ENCODE results near the gene ENOPH1. TPM values are rescaled to one million over a fixed set of nuclear protein-coding genes. Genes with fewer than 3 reads are reported as not detected.

Gene ENOPH1
- total RNA-seq, 2 donors from 2014 or later = 47.1 to 57.3 TPM

DNA sequence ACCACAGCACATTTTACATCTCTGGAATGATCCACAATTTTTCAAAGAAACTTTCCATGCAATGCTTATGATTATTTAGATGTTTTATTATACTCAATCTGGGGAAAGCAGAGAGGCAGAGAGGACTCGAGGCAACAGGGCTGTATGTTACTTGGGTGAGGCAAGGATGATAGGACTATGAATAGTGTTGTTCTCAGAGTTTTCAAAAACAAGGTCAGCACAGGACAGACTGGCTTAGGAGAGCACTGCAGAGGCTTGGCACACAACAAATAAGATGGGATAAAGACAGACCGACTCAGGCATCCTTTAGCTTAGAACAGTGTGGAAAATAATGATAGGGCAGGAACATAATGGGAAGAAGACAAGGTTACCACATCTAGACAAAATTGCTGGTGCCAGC is 66.0 kb downstream of the ENOPH1 start:
- H3K4me3 Mint-ChIP-seq = no peak overlapping the region
- Histone ChIP-seq H3K9me3 (ENCODE audit: control insufficient read depth, low read length) (no peaks in the 10 kb centered on the region), H3K36me3 (ENCODE audit: control insufficient read depth, insufficient read depth, low read length) (peaks cover 80% of the 10 kb centered on the region), H3K27me3 (ENCODE audit: control insufficient read depth, insufficient read depth, low read length, poor library complexity, severe bottlenecking) (no peaks in the 10 kb centered on the region), H3K4me3 (ENCODE audit: low read length) (no peak overlapping the region), H3K9ac (ENCODE audit: extremely low read depth, low read length, poor library complexity, severe bottlenecking) (no peak overlapping the region), H3K27ac (ENCODE audit: low read depth, low read length) (no peak overlapping the region), H3K4me1 (ENCODE audit: control insufficient read depth, insufficient read depth, low read length) (no peaks in the 10 kb centered on the region)
- TF ChIP-seq, protein P1, sequence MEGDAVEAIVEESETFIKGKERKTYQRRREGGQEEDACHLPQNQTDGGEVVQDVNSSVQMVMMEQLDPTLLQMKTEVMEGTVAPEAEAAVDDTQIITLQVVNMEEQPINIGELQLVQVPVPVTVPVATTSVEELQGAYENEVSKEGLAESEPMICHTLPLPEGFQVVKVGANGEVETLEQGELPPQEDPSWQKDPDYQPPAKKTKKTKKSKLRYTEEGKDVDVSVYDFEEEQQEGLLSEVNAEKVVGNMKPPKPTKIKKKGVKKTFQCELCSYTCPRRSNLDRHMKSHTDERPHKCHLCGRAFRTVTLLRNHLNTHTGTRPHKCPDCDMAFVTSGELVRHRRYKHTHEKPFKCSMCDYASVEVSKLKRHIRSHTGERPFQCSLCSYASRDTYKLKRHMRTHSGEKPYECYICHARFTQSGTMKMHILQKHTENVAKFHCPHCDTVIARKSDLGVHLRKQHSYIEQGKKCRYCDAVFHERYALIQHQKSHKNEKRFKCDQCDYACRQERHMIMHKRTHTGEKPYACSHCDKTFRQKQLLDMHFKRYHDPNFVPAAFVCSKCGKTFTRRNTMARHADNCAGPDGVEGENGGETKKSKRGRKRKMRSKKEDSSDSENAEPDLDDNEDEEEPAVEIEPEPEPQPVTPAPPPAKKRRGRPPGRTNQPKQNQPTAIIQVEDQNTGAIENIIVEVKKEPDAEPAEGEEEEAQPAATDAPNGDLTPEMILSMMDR (conservative IDR thresholded peaks at IDR 0.05) = no peak
- peaks cover 44% of the 10 kb centered on the region for H3K36me3 Mint-ChIP-seq (ENCODE audit: low read depth)
- H3K9me3 Mint-ChIP-seq = no peaks in the 10 kb centered on the region
- H3K27ac Mint-ChIP-seq = no peak overlapping the region
- WGBS, 2 experiments (ENCODE audit: insufficient coverage in 1 of 2, insufficient read length in 1 of 2) = 93 to 100% methylated on average over 2 of the region's 2 CpGs
- no peak for DNase-seq
- H3K27me3 Mint-ChIP-seq (ENCODE audit: insufficient read depth) = no peaks in the 10 kb centered on the region
- peaks cover 9% of the 10 kb centered on the region for H3K4me1 Mint-ChIP-seq

DNA sequence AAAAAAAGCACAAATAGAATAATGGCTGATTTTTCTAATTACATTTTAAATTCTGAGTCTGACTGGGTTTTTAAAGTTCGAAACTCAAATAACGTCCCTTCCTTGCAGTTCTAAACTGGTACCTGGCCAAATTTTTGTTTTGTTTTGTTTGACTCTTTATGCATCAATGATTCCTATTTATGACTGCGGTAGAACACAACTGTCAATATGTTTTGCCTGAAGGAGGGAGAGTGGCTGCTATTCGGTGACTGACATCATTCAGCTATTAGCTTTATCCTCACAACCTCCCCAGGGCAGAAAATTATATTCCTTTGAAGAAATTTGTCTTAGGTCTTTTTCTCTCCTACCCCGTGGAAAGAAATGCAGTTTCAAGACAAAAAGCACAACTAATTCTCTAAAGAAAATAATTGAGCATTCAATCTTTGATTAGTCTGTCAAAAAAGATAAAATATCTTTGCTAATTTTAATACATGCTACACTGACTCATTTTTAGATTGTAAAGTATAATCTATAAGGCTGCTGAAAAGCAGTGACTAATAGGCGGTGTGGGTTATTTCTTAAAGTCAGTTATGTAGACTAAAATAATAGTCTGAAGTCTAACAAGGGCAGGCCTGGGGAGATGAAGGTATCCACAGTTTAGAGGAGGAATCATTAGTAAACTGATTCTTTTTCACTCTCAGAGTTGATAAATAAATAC is 69.5 kb downstream of the ENOPH1 start:
- Histone ChIP-seq H3K4me1 (ENCODE audit: control insufficient read depth, insufficient read depth, low read length) (peaks cover 3% of the 10 kb centered on the region), H3K4me3 (ENCODE audit: low read length) (no peak overlapping the region), H3K36me3 (ENCODE audit: control insufficient read depth, insufficient read depth, low read length) (peaks cover 86% of the 10 kb centered on the region), H3K9me3 (ENCODE audit: control insufficient read depth, low read length) (no peaks in the 10 kb centered on the region), H3K27ac (ENCODE audit: low read depth, low read length) (no peak overlapping the region), H3K27me3 (ENCODE audit: control insufficient read depth, insufficient read depth, low read length, poor library complexity, severe bottlenecking) (no peaks in the 10 kb centered on the region), H3K9ac (ENCODE audit: extremely low read depth, low read length, poor library complexity, severe bottlenecking) (no peak overlapping the region)
- peaks cover 12% of the 10 kb centered on the region for H3K4me1 Mint-ChIP-seq
- H3K4me3 Mint-ChIP-seq = no peak overlapping the region
- H3K36me3 Mint-ChIP-seq (ENCODE audit: low read depth) = peaks cover 40% of the 10 kb centered on the region
- WGBS, 2 experiments (ENCODE audit: insufficient coverage in 1 of 2, insufficient read length in 1 of 2) = 90 to 96% methylated on average over 3 to 6 of the region's 6 CpGs
- H3K27me3 Mint-ChIP-seq (ENCODE audit: insufficient read depth) = no peaks in the 10 kb centered on the region
- H3K9me3 Mint-ChIP-seq = no peaks in the 10 kb centered on the region
- TF ChIP-seq, protein P1 (conservative IDR thresholded peaks at IDR 0.05) = no peak
- H3K27ac Mint-ChIP-seq = no peak overlapping the region
- peak; percentile 5 for DNase-seq

DNA sequence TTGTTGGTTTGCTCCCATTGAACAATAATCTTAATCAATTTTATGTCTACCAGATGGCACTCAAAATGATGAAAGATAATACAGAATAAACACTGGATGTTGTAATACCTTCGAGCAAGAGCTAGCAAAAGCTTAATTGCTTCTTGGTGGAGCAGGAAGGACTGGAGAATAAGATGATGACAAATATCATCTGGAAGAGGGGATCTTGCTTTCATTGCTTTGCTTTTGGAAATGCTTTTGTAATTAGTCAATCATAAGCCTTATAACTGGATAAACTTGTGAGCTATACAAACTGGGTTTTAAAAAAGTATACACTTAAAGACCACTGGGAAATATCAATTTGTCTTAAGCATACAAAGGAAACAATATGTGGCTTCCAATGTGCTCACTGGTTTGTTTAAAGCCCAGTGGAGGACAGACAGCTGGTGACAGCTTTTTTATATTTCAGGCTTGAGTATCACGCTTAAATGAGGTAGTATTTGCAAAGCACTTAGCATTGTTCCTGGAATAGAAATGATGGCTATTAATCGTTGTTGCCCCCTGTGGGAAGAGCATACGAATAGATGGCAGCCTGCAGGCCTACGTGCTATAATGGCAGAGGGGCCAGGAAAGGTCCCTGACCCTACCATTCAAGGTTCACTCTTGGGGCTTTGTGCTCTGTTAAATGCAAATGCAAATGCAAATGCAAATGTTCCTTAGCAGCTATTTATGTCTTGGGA is 70.2 kb downstream of the ENOPH1 start:
- Mint-ChIP-seq H3K4me3 (no peak overlapping the region), H3K4me1 (peaks cover 12% of the 10 kb centered on the region), H3K27me3 (ENCODE audit: insufficient read depth) (no peaks in the 10 kb centered on the region), H3K9me3 (no peaks in the 10 kb centered on the region), H3K36me3 (ENCODE audit: low read depth) (peaks cover 34% of the 10 kb centered on the region), H3K27ac (no peak overlapping the region)
- peaks cover 3% of the 10 kb centered on the region for H3K4me1 ChIP-seq (ENCODE audit: control insufficient read depth, insufficient read depth, low read length)
- H3K36me3 ChIP-seq (ENCODE audit: control insufficient read depth, insufficient read depth, low read length) = peaks cover 82% of the 10 kb centered on the region
- H3K4me3 ChIP-seq (ENCODE audit: low read length) = no peak overlapping the region
- H3K27ac ChIP-seq (ENCODE audit: low read depth, low read length) = peak overlapping the region; percentile 69
- H3K9me3 ChIP-seq (ENCODE audit: control insufficient read depth, low read length) = no peaks in the 10 kb centered on the region
- WGBS, 2 experiments (ENCODE audit: insufficient coverage in 1 of 2, insufficient read length in 1 of 2) = 52 to 65% methylated on average over 5 of the region's 5 CpGs
- H3K9ac ChIP-seq (ENCODE audit: extremely low read depth, low read length, poor library complexity, severe bottlenecking) = no peak overlapping the region
- H3K27me3 ChIP-seq (ENCODE audit: control insufficient read depth, insufficient read depth, low read length, poor library complexity, severe bottlenecking) = no peaks in the 10 kb centered on the region
- TF ChIP-seq, protein P1 (conservative IDR thresholded peaks at IDR 0.05) = peak; percentile 13
- peak; percentile 31 for DNase-seq

Measured in endodermal cell (in vitro differentiated cells).